Mesendoderm (in vitro differentiated cells): ENCODE data around the gene CHIT1.

Experiments used
- DNase-seq: peaks from one replicate; pipeline ENCODE4 v3.0.0; 2013
- H2AK5ac ChIP-seq: 2 replicates; pipeline ENCODE4 v1.6.1; 2013; ENCODE audit warnings: low read length, inconsistent platforms
- H2BK120ac ChIP-seq: 2 replicates; pipeline ENCODE4 v1.6.1; 2013; ENCODE audit warnings: low read depth, mild to moderate bottlenecking, low read length, moderate library complexity, mixed read lengths
- H2BK15ac ChIP-seq: replicated peaks from 2 replicates; pipeline ENCODE4 v1.6.1; 2013; ENCODE audit warnings: low read depth, mild to moderate bottlenecking, moderate library complexity
- H2BK5ac ChIP-seq: 2 replicates; pipeline ENCODE4 v1.6.1; 2013; ENCODE audit warnings: low read length, inconsistent platforms
- H3K18ac ChIP-seq: 2 replicates; pipeline ENCODE4 v1.6.1; 2013; ENCODE audit warnings: mild to moderate bottlenecking, low read length, mixed read lengths
- H3K23ac ChIP-seq: one replicate; pipeline ENCODE4 v1.6.1; 2013; ENCODE audit warnings: low read length
- H3K27ac ChIP-seq: 2 replicates; pipeline ENCODE4 v1.5.1; 2013; ENCODE audit warnings: low read depth, mild to moderate bottlenecking, inconsistent platforms, low read length, moderate library complexity
- H3K27me3 ChIP-seq: 2 replicates; pipeline ENCODE4 v1.6.1; 2013; ENCODE audit warnings: low read length, control low read depth, mild to moderate bottlenecking, inconsistent platforms; ENCODE audit not compliant: insufficient read depth, poor library complexity
- H3K36me3 ChIP-seq: 2 replicates; pipeline ENCODE4 v1.6.1; 2013; ENCODE audit warnings: low read length, inconsistent platforms; ENCODE audit not compliant: control insufficient read depth, insufficient read depth
- H3K4ac ChIP-seq: one replicate; pipeline ENCODE4 v1.6.1; 2013; ENCODE audit warnings: low read depth, mild to moderate bottlenecking, low read length, moderate library complexity
- H3K4me1 ChIP-seq: 2 replicates; pipeline ENCODE4 v1.6.1; 2013; ENCODE audit warnings: low read depth, low read length, inconsistent platforms; ENCODE audit not compliant: control insufficient read depth
- H3K4me2 ChIP-seq: 2 replicates; pipeline ENCODE4 v1.6.1; 2013; ENCODE audit warnings: low read length
- H3K4me3 ChIP-seq: 2 replicates; pipeline ENCODE4 v1.5.1; 2013; ENCODE audit warnings: mild to moderate bottlenecking, low read length
- H3K56ac ChIP-seq: one replicate; pipeline ENCODE4 v1.6.1; 2013; ENCODE audit warnings: low read length
- H3K79me1 ChIP-seq: 2 replicates; pipeline ENCODE4 v1.6.1; 2013; ENCODE audit warnings: low read length, inconsistent platforms
- H3K79me2 ChIP-seq: 2 replicates; pipeline ENCODE4 v1.6.1; 2013; ENCODE audit warnings: mild to moderate bottlenecking, low read length; ENCODE audit not compliant: control insufficient read depth, insufficient read depth
- H3K9ac ChIP-seq: 2 replicates; pipeline ENCODE4 v1.6.1; 2013; ENCODE audit warnings: low read length, inconsistent platforms
- H4K5ac ChIP-seq: one replicate; pipeline ENCODE4 v1.6.1; 2013; ENCODE audit warnings: low read length
- H4K8ac ChIP-seq: one replicate; pipeline ENCODE4 v1.6.1; 2013; ENCODE audit warnings: low read depth, mild to moderate bottlenecking, control low read depth, low read length, moderate library complexity
- WGBS: extraction: QIAGEN DNeasy Blood & Tissue Kit; methylation state at CpG from one replicate; pipeline ENCODE4 v1.1.7; 2013; ENCODE audit warnings: low lambda C conversion rate, missing lambda C conversion rate; ENCODE audit not compliant: insufficient coverage; ENCODE audit errors: extremely low coverage; 5-methylcytosine and 5-hydroxymethylcytosine counted together

CHIT1 gene

DNA sequence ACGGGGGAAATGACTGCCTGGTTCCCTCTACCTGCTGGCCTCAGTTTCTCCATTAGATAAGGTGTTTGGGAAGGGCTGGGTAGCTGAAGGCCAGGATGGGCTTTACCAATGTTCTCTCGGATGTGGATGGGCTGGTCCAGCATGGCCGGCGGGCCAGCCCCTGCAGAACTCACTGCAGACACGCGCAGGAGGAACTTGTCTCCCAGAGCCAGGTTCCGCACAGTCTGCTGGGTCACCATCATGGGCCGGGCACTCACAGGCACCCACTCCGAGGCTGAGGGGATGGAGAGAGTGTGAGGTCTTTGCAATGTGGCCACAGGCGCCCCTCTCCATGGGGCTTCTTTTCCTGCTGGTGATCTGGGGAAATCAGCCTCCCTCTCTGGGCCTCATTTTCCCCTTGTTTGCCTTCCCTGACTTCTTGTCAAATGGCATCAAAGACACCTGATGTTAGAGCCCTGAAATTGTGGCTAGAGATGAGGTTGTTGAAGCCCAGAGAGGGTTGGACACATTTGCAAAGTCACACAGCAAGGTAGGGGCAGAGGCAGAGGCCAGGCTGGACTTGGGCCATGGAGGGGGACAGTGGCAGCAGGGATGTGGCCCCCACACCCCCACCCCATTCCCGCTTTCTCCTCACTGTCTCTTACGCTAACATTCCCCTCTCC lies 55.0 kb downstream of the CHIT1 start:
- Histone ChIP-seq H2AK5ac (no peak overlapping the region), H3K27ac (no peak overlapping the region), H3K27me3 (no peaks in the 10 kb centered on the region), H4K8ac (no peak overlapping the region), H3K23ac (no peak overlapping the region), H3K36me3 (no peaks in the 10 kb centered on the region), H3K56ac (no peak overlapping the region), H3K4ac (no peak overlapping the region), H2BK5ac (no peak overlapping the region), H3K18ac (no peak overlapping the region), H3K4me2 (no peak overlapping the region), H4K5ac (no peak overlapping the region), H3K9ac (no peak overlapping the region), H3K79me1 (no peaks in the 10 kb centered on the region), H2BK120ac (no peak overlapping the region), H3K4me3 (no peak overlapping the region), H3K79me2 (no peaks in the 10 kb centered on the region), H3K4me1 (peaks cover 18% of the 10 kb centered on the region), H2BK15ac (no peak overlapping the region)
- WGBS: no CpG with 5 or more reads among the region's 12 CpGs
- DNase-seq: no peak

DNA sequence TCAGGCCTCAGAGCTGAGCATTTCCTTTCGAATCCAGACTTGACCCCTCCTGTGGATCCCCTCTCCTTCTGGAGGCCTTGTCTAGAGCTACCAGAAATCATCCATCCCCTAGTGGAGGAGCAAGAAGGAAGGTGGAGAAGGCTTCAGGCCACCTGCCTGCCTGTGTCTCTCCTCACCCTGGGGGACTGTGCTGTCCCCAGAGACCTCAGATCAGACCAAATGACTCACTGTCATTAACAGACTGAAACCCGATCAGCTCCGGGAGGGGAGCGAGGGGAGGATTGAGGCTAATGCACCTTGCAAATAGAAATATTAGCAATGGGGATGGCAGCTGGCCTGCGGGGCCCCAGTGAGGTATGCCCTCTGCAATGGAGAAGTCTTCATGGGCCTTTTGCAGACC lies 55.9 kb downstream of the CHIT1 start:
- Histone ChIP-seq H3K79me1 (no peaks in the 10 kb centered on the region), H3K4me2 (no peak overlapping the region), H3K27ac (no peak overlapping the region), H3K36me3 (no peaks in the 10 kb centered on the region), H3K79me2 (no peaks in the 10 kb centered on the region), H2AK5ac (no peak overlapping the region), H3K4me3 (no peak overlapping the region), H3K23ac (no peak overlapping the region), H4K8ac (no peak overlapping the region), H2BK15ac (no peak overlapping the region), H2BK5ac (no peak overlapping the region), H3K9ac (no peak overlapping the region), H3K56ac (no peak overlapping the region), H3K27me3 (no peaks in the 10 kb centered on the region), H3K18ac (no peak overlapping the region), H3K4ac (no peak overlapping the region), H4K5ac (no peak overlapping the region), H2BK120ac (no peak overlapping the region), H3K4me1 (peaks cover 11% of the 10 kb centered on the region)
- WGBS: no CpG with 5 or more reads among the region's 5 CpGs
- peak; percentile 43 for DNase-seq

DNA sequence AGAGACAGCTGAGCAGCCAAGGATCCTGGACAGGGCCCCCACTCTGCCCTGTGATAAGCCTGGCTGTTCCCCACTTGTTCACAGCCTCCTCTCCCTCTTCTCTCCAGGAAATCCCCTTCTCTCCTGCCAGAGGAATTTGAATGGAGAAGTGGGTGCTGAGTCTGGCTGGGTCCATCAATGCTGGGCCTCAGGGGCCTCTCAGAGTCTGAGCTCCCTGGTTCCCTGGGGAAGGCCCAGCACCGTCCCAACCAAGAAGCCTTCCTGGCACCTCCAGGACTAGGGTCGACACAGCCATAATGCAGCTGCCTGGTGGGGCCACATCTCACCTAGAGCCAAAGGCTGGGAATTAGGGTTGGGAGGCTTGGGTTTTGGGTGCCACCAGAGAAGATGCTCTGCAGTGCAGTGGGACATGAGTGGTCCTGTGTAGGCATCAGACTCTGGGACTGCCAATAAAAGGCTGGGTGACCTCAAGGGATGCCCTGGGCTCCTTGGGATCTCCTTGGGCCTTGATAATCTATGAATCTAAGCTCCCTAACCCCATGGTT lies 56.4 kb downstream of the CHIT1 start:
- Histone ChIP-seq H3K4me1 (peaks cover 8% of the 10 kb centered on the region), H3K4me3 (no peak overlapping the region), H2BK120ac (no peak overlapping the region), H4K5ac (no peak overlapping the region), H2AK5ac (no peak overlapping the region), H2BK5ac (no peak overlapping the region), H3K23ac (no peak overlapping the region), H4K8ac (no peak overlapping the region), H3K27me3 (no peaks in the 10 kb centered on the region), H3K36me3 (no peaks in the 10 kb centered on the region), H3K79me1 (no peaks in the 10 kb centered on the region), H3K56ac (no peak overlapping the region), H2BK15ac (no peak overlapping the region), H3K27ac (no peak overlapping the region), H3K18ac (no peak overlapping the region), H3K4ac (no peak overlapping the region), H3K9ac (no peak overlapping the region), H3K79me2 (no peaks in the 10 kb centered on the region), H3K4me2 (no peak overlapping the region)
- DNase-seq: no peak
- no CpG with 5 or more reads among the region's 2 CpGs for WGBS

DNA sequence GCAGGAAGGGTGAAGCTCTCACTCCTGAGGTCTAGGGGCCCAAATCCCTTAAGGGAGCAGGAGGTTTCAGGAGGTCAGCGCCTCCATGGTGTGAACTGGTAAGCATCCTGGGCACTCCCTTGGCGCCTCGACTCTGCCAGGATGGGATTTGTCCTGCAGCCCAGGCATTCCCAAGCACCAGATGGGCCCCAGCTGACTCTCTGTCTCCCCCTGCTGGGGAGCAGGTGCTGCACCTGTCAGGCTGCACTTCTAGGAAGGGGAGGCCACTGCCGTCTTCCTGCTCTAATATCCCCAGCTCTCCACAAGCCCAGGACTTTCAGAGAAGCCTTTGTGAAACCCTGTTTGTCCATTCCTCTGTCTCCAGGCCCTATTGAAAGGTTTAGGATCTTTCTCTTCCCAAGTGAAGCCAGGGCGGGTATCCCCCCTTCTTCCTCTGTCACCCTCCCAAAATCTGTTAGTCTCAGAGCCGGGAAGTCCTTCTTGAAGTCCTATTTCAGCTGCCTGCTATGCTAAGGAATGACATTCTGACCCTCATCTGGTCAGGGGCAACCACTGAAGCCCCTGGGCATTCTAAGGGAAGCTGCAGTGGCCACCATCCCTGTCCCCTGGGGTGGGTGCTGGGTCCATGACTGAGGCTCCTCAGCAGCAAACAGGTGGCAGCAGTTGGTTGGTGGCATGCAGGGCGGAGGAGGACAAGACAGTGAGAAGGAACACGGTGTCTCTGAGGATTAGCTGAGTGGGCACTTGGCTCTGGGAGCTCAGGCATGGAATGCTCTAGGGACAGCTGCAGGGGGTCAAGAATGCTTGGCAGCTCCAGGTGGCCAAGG lies 57.1 kb downstream of the CHIT1 start:
- no peak overlapping the region for H4K5ac ChIP-seq
- no peak overlapping the region for H3K4me2 ChIP-seq
- H3K56ac ChIP-seq: no peak overlapping the region
- no peak overlapping the region for H4K8ac ChIP-seq
- H3K18ac ChIP-seq: no peak overlapping the region
- no peak overlapping the region for H2BK5ac ChIP-seq
- H3K23ac ChIP-seq: no peak overlapping the region
- no peaks in the 10 kb centered on the region for H3K79me1 ChIP-seq
- H2AK5ac ChIP-seq: no peak overlapping the region
- H3K27me3 ChIP-seq: no peaks in the 10 kb centered on the region
- H3K9ac ChIP-seq: no peak overlapping the region
- no peak overlapping the region for H3K27ac ChIP-seq
- peaks cover 5% of the 10 kb centered on the region for H3K4me1 ChIP-seq
- H3K4me3 ChIP-seq: no peak overlapping the region
- no peaks in the 10 kb centered on the region for H3K36me3 ChIP-seq
- H3K79me2 ChIP-seq: no peaks in the 10 kb centered on the region
- peak; percentile 86 for DNase-seq
- no peak overlapping the region for H3K4ac ChIP-seq
- H2BK15ac ChIP-seq: no peak overlapping the region
- no peak overlapping the region for H2BK120ac ChIP-seq
- WGBS: no CpG with 5 or more reads among the region's 8 CpGs

DNA sequence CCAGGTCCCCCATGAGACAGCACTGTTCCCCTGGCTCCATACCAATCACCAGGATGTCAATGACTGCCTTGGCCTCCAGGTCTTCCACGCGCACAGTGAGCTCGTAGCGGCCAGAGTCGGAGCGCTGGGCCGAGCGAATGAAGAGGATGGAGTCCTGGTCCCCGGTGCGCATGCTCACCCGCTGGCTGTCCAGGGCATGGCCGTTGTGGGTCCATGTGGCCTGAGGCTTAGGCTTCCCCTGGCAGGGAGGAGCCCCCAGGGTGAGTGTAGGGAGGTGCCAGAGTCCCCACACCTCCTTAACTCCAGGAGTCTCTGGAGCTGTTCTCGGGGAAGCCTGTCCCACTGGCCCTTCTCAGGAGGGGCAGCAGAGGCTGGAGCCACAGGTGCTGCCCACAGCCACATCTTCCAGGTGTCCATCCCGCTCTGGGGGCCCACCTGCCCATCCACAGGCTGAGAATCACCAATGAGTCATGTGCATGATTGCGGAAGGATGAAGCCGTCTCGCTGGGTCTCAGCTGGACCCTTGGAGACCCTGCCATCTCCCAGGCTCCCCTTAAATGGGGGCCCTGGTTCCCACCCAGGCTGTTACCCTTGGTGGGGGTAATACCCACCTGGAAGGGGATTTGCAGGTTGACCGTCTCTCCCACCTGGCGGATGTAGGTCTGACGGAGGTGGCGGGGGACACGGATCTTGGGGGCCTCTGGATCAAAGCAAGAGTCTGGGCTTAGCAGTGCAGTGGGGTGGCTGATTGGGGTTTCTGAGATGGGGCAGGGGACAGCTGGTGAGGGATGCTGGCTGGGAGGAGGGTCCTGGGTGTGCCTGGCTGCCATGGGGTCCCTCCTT lies 57.9 kb downstream of the CHIT1 start:
- Histone ChIP-seq H3K27ac (no peak overlapping the region), H3K36me3 (no peaks in the 10 kb centered on the region)

More for the DNA sequence above, 57.9 kb downstream of the CHIT1 start:
- Histone ChIP-seq H3K79me1 (no peaks in the 10 kb centered on the region), H3K4me1 (peaks cover 2% of the 10 kb centered on the region), H3K4me2 (no peak overlapping the region), H2BK15ac (no peak overlapping the region), H2BK120ac (no peak overlapping the region), H3K56ac (no peak overlapping the region), H3K79me2 (no peaks in the 10 kb centered on the region), H4K5ac (no peak overlapping the region), H3K23ac (no peak overlapping the region), H4K8ac (no peak overlapping the region), H3K4me3 (no peak overlapping the region), H3K9ac (no peak overlapping the region), H3K27me3 (no peaks in the 10 kb centered on the region), H3K4ac (no peak overlapping the region), H2BK5ac (no peak overlapping the region), H3K18ac (no peak overlapping the region), H2AK5ac (no peak overlapping the region)
- no CpG with 5 or more reads among the region's 22 CpGs for WGBS
- DNase-seq: no peak
